ENCODE results near the gene MYEOV.
A peak's percentile ranks its signal among the peaks of the same experiment; 100 is the strongest.

MYEOV gene

GRCh38 chr11:69329581-69329980, 35.6 kb downstream of the MYEOV start:
- no peak overlapping the region for H3K27ac ChIP-seq

GRCh38 chr11:69330330-69330729, 36.4 kb downstream of the MYEOV start:
- Histone ChIP-seq H3K4me3 (no peak overlapping the region), H3K27ac (no peak overlapping the region)

More at GRCh38 chr11:69329581-69329980, 35.6 kb downstream of the MYEOV start:
- H3K4me3 ChIP-seq, result no peak overlapping the region

GRCh38 chr11:69333149-69333710, 39.3 kb downstream of the MYEOV start:
- H3K4me3 ChIP-seq, result no peak overlapping the region
- H3K27ac ChIP-seq, result no peak overlapping the region

GRCh38 chr11:69333879-69334278, 39.9 kb downstream of the MYEOV start:
- no peak overlapping the region for H3K4me3 ChIP-seq

GRCh38 chr11:69335007-69335780, 41.2 kb downstream of the MYEOV start:
- H3K27ac ChIP-seq, result no peak overlapping the region

More at GRCh38 chr11:69333879-69334278, 39.9 kb downstream of the MYEOV start:
- H3K27ac ChIP-seq, result no peak overlapping the region

GRCh38 chr11:69335781-69336405, 41.9 kb downstream of the MYEOV start:
- no peak overlapping the region for H3K27ac ChIP-seq

More at GRCh38 chr11:69335007-69335780, 41.2 kb downstream of the MYEOV start:
- no peak overlapping the region for H3K4me3 ChIP-seq

GRCh38 chr11:69337211-69337721, 43.3 kb downstream of the MYEOV start:
- Histone ChIP-seq H3K4me3 (no peak overlapping the region), H3K27ac (peak overlapping the region in 3 of 21 experiments; percentile 7 to 65 (median 26))

More at GRCh38 chr11:69335781-69336405, 41.9 kb downstream of the MYEOV start:
- no peak overlapping the region for H3K4me3 ChIP-seq

GRCh38 chr11:69339041-69339733, 45.2 kb downstream of the MYEOV start:
- Histone ChIP-seq H3K27ac (no peak overlapping the region), H3K4me3 (no peak overlapping the region)

GRCh38 chr11:69339983-69340565, 46.1 kb downstream of the MYEOV start:
- no peak overlapping the region for H3K27ac ChIP-seq
- no peak overlapping the region for H3K4me3 ChIP-seq

GRCh38 chr11:69342588-69343330, 48.8 kb downstream of the MYEOV start:
- H3K27ac ChIP-seq, result no peak overlapping the region
- no peak overlapping the region for H3K4me3 ChIP-seq

GRCh38 chr11:69343401-69344321, 49.7 kb downstream of the MYEOV start:
- H3K27ac ChIP-seq, result no peak overlapping the region

GRCh38 chr11:69344570-69345145, 50.7 kb downstream of the MYEOV start:
- no peak overlapping the region for H3K27ac ChIP-seq
- no peak overlapping the region for H3K4me3 ChIP-seq

More at GRCh38 chr11:69343401-69344321, 49.7 kb downstream of the MYEOV start:
- H3K4me3 ChIP-seq, result no peak overlapping the region

Measured in skin epidermis (tissue), 12 donors.